ENCODE data around the gene CYP17A1.
"Not testable (repeated sequence)": the region's sequence is repeated elsewhere in the genome, so short reads cannot be mapped to it uniquely, and the experiment has no call there.

The CYP17A1 gene

DNA sequence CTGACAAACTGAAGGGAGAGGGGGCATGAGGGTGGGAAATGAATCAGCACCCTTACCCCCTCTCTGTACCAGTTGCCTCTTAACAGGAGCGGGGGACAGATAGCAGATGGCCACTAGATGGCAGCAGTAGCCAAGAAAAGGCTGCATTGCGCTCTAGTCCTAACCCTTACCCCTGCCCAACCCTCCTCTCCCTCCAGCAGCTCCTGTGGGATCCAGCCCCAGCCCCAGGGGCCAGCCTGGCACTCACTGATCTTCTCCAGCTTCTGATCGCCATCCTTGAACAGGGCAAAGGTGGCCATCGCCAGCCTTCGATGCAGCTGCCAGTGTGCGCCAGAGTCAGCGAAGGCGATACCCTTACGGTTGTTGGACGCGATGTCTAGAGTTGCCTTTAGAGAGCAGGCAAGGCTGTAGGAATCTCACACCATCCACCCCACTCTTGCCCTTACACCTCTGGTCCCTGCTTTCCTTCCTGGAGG, 2.2 kb downstream of the CYP17A1 start:
- peak; percentile 80 for DNase-seq

DNA sequence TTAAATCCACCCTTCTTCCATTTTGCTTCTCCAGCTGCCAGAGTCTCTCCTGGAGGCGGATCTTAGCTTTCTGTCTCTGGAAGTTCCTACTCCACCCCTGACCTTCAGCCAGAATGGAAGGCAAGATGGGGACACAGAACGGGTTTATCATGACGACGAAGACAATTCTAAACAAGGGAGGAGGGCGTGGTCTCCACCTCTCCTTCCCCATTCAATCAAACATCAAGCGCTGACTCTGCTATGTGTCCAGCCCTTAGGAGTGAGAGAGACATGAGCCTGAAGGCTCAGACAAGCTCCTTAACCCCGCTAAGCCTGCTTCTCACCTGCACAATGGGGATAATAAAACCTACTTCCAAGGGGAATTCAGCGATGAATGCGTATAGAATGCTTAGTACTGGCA, 3.1 kb downstream of the CYP17A1 start:
- DNase-seq = no peak

DNA sequence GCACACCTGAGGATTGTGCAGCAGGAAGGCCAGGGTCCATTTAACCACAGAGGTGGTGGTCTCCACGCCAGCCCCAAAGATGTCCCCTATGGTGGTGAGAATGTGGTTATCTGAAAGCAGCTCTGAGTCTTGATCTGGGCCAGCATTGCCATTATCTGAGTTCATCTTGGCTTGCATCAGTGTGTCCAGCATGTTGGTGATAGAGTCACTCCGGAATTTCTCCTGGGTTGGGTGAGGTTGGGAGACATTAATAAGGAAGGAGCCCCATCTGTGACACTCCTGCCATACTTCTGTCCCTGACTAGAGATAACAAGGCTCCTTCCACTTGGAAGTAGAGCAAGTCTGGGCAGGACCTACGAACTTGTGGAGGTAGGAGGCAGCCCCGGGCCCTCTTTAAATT, 4.2 kb downstream of the CYP17A1 start:
- DNase-seq = no peak

DNA sequence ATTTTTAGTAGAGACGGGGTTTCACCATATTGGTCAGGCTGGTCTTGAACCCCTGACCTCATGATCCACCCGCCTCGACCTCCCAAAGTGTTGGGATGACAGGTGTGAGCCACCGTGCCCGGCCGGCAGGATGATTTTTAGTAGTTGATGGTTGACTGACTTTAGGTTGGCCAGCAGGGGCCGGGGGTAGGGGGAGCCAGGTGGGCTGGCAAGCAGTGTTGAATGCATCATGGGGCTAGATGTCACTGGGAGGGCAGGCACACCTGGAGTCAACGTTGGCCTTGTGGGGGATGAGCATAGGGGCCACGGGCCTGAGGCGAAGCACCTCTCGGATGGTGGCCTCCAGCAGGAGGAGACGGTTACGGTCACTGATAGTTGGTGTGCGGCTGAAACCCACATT, 5.0 kb downstream of the CYP17A1 start:
- no peak for DNase-seq

DNA sequence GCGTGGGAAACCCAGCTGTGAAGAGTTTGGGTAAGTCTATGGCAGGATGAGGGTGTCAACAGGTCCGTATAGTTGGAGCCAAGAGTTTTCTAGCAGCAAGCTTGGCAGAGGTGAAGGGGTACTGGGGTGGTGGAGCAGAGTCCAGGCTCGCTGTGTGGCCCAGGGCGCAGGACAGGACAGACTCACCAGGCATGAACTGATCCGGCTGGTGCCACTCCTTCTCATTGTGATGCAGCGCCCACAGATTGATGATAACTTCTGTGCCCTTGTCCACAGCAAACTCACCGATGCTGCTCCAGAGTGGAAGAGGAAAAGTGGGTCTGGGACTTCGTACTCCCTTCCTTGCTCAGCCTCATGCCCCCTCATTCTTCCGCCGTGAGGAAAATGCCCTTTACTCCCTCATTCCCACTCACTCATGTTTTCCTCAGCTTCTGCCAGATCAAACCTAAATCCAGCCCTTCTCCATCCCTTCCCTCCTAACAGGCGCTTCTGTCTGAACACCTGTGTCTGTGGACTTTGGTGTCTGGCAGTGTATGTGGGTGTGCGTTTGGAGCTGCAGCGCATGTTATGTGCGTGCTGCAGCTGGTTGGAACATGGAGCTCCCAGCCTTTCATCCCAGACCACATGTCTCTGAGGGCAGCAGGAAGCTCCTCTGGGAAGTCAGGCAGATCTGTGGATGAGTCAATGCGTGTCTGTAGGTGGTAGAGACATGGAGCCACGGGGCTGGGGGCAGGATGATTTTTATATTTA, 5.7 kb downstream of the CYP17A1 start:
- DNase-seq = no peak

DNA sequence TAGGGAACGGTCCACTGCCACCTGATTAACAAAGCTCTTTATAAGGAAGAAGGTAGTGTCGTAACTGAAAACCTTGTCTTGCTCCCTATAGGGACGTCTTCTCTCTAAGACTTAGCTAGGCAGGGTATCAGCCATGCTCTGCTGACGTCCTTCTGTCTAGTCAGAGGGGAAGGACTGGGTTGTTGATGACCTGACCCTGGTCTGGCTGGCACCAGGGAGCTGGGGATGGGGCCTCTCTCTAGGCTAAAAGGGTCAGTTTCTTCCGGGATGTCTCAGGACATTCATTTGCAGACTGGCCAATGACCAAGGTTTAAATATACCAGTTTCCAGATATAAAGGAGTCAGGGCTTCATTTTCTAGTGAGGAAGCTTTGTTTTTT, 9.6 kb downstream of the CYP17A1 start:
- no peak for DNase-seq

DNA sequence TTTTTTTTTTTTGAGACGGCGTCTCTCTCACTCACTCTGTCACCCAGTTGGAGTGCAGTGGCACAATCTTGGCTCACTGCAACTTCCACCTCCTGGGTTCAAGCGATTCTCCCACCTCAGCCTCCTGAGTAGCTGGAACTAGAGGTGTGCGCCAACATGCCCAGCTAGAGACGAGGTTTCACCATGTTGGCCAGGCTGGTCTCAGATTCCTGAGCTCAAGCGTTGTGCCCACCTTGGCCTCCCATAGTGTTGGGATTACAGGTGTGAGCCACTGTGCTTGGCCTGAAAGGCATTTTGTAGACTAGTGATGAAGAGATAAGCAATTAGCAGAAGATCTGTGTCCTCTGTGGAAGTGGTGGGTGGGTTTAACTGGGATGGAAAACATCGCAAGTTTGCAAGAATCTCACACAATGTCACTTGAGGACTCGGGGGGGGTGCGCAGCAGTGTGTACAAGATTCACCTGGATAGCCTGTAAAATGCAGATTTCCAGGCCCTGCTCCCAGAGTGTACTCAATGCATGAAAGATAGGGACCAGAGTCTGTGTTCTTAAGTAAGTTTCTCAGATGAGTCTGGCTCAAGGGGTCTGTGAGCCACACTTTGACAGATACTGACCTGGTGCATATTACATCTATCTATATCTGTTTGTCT, 10.9 kb downstream of the CYP17A1 start:
- DNase-seq = no peak

DNA sequence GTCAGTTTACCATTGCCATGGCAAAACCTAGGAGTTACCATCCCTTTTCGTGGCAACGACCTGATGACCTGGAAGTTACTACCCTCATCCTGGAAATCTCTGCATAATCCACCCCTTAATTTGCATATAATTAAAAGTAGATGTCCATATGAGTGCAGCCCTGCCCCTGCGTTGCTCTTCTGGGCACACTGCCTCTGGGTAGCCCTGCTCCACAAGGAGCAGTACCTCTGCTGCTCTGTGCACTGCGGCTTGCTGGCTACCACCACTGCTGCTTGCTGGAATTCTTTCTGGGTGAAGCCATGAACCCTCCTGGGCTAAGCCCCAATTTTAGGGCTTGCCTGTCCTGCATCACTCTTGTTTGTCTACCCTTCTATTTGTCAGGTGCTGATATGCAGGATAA, 12.5 kb downstream of the CYP17A1 start:
- no peak for DNase-seq

DNA sequence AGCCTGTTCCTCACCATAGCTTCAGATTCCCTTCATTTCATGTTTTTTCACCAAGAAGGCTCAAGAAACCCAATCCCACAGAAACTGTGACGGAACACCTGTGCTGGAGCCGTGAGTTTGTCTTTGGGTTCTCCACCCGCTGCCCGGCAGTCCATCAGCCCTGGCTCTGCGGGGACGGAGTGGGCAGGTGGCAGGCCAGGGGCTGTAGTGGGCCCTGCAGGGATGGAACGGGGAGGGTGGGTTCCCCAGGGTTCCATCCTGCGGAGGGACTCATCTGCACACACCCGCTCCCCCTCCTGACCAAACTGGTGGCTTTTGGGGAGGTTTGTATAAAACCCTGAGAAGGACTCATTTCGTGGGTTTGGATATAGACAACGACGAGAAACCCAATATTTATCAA, 15.0 kb downstream of the CYP17A1 start:
- no peak for DNase-seq

DNA sequence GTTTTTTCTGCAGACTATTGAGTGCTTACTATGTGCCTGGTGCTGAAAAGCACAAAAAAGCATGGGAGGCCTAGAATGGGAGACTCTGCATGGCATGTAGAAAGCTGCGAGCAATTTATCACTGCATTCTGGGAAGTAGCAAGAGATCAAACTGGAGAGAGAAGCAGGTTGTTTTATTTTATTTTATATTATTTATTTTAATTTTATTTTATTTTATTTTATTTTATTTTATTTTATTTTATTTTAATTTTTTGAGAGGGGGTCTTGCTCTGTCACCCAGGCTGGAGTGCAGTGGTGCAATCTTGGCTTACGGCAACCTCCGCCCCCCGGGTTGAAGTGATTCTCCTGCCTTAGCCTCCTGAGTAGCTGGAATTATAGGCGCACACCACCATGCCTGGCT, 17.2 kb downstream of the CYP17A1 start:
- DNase-seq = not testable (repeated sequence)

DNA sequence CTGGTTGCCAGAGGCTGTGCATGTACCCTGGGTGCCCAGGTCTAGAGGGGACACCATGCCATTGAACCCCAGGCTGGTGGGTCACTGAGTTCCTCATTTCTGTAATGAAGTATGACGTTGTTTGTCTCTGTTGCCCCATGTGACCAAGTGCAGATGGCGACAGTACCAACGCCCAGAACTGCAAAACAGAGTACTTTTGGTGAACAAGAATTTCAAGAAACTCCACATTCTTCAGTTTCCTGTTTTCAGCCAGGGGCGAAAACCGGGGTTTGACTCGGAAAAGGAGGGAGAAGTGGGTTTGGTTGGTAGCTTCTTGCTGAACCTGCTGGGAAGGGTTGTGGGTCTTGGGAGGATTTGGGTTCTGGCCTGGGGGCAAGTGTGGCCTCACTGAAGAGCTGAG, 18.2 kb downstream of the CYP17A1 start:
- no peak for DNase-seq

DNA sequence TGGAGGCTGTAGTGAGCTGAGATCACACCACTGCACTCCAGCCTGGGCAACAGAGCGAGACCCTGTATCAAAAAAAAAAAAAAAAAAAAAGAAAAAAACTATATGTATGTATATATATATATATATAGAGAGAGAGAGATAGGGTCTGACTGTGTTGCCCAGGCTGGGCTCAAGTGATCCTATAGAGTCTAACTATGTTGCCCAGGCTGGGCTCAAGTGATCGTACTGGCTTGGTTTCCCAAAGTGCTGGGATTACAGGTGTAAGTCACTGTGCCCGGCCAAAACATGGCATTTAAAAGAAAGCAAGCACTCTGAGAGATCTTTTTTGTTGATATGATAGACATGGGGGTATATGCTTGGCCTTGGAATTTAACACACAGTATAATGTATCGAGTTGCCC, 20.0 kb downstream of the CYP17A1 start:
- DNase-seq = no peak

DNA sequence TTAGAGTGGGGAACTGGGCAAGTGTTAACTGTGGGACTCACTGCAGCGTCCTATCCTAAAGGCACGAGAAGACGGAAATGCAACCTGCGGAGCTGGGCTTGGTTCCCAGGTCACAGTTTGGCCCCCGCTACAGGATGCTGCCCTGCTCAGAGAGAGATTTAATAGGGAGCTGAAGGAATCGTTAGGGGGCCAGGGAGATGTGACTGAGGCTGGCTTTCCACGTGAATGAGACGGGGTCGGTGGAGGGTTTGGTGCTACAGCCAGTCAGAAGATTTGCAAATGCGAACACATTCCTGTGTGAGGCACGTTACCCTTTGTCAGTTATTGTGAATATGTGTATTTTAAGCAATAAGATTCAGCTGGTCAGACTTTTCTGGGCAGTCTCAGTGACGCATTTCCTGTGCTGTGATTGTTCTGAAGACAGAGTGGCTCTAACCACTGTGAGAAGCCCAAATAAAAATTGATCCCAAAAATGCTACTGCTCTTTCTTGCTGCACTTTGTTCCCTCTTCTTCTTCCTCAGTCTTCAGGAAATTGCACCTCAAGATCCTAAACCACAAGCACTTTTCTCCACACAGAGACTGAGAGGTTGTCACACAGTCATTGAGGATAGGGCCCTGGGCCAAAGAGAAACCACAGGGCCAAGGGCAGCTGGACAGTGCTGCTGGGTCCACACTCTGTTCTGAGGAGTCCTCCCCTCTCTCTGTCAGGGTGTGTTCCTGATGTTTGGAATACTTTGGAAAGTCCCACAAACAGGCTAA, 21.2 kb downstream of the CYP17A1 start:
- no peak for DNase-seq

DNA sequence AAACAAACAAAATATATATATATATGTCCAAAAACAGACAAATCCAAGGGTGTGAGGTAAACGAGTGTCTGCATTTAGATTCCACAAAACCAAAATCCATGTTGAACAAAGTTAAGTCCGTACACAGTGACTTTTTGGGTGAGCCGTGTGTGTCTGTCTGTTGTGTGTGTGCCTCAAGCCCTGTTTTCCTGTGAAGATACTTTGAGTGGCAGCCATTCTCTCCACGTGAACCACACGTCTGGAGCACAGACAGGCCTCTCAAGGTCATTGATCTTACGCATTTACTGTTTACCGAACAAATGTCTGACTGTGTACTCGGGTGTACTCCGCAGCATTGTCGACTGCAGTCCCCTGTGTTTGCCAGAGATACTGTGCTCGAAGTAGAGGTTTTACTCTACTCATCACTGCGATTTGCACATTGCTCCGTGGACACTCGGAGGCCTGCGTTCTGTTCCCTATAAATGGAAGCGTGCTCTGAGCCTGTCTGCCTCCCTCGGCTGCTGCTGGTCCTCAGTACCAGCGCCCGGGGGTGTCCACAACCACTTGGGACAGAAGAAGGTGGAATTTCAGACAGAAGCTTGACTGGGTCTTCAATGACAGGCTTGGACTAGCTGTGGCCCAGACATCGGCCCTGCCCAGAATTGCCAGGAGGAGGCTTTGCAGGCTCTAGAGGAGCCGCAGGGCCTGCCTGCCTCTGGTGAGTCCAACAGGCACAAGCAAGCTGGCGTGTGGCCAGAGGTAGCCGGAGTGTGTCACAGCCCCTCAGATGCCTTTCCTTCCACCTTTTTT, 22.1 kb downstream of the CYP17A1 start:
- DNase-seq = no peak

DNA sequence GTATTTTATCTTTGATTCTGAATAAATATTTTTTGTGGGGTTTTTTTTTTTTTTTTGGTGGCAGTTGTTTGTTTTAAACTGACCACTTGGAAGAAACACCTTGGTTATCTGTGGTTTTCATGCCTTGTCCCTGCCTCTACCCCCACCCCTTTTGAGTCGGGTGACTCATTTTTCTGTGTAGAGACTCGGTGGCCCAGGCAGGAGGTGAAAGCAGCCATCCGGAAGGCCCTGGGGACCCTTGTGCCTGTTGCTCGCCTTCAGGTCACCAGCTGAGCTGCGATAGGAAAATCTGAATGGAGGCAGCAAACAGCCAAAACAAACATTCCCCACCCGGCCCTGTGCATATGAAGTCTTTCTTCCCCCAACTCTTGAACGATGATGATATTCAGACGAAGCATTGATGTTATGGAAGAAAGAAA, 22.8 kb downstream of the CYP17A1 start:
- DNase-seq = no peak

DNA sequence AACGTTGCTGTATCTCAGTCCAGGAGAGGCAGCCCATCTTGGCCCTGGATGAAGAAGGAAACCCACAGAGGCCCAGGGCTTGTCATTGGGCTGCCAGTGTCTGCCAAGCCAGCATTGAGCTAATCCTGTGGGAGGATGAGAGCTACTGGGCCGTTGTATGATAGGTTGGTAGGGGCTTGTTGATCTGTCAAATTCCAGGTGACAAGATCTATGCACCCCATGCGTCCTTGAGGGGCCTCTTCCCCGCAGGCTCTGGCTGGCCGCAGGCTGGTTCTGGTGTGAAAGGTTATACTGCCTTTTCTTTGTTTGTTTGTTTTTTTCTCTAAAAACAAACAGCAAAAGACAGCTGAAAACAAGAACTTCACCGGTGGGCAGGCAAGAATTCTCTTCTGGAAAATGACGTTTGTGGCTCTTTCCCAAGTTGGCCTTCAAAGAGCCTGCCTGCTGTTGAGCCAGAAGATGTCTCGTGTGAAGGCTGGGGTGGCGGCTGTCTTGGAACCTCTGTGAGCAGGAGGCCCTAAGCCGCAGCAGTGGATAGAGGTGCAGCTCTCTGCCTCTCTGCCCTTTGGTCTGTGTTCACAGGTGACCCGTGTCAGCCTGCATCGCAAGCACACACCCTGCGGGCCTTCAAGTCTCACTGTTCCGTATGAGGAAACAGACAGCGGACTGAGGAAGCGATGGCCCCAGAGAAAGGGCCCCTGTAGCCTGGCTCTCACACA, 23.3 kb downstream of the CYP17A1 start:
- DNase-seq = no peak

DNA sequence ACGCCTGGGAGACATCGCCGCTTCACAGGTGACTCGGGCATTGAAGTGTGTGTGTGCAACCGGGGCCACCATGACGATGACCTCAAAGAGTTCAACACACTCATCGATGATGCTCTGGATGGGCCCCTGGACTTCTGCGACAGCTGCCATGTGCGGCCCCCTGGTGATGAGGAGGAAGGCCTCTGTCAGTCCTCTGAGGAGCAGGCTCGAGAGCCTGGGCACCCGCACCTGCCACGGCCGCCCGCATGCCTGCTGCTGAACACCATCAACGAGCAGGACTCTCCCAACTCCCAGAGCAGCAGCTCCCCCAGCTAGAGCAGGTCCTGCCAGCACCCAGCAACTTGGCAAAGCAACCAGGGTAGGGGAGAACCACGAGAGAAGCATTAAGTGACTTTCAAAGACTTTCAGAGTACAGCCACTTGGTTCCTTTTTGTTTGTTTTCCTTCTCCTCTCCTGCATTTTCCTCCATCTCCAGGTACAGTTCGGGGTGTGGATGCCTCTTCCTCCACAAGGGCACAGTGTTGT, 24.1 kb downstream of the CYP17A1 start:
- DNase-seq = no peak

DNA sequence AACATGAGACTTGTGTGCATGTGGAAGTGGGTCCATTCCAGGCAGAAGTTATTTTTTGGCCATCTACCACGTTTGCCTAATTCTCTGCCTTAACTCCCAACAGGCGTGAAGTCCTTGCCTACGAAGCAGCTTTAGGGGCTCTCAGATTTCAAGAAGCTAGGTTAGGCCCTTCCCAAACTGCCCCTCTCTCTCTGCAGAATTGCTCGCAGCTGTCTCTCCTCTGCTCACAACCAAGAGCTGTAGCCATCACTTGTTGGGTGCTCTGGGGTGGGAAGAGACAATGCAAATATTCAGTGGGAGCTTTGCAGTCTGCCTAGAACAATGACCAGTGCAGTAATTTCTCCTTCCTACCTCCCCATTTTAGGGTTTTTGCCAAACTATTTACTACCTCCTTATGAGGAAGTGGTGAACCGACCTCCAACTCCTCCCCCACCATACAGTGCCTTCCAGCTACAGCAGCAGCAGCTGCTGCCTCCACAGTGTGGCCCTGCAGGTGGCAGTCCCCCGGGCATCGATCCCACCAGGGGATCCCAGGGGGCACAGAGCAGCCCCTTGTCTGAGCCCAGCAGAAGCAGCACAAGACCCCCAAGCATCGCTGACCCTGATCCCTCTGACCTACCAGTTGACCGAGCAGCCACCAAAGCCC, 24.9 kb downstream of the CYP17A1 start:
- DNase-seq = no peak

DNA sequence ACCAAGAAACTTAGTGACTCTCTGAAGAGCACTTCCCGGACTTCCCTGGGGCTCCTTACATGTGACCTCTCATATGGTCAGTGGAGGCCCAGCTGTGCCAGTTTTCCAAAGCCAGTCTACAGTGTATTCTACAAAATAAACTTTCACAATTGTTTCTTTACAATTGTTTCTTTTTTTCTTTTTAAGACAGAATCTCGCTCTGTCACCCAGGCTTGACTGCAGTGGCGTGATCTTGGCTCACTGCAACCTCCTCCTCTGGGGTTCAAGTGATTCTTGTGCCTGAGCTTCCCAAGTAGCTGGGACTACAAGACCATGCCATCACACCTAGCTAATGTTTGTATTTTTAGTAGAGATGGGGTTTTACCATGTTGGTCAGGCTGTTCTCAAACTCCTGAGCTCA, 25.9 kb downstream of the CYP17A1 start:
- no peak for DNase-seq

DNA sequence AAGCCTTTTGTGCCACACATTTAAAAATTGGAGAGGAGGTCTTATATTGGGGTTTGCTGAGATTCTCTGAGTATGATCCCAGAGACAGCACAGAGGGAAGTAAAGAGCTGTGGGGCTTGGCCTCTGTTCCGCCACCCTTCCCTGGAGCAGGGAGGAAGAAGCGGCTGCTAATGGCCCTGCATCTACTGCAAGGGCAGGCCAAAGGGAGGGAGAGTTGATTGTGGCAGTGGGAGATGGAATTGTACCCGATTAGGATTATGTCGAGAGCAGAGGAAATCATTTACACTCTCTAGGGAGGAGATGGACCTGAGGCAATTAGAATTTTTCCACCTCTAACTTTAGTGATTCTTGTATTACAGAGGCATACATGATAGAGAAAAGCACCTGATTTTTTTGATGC, 28.8 kb downstream of the CYP17A1 start:
- DNase-seq = no peak

DNA sequence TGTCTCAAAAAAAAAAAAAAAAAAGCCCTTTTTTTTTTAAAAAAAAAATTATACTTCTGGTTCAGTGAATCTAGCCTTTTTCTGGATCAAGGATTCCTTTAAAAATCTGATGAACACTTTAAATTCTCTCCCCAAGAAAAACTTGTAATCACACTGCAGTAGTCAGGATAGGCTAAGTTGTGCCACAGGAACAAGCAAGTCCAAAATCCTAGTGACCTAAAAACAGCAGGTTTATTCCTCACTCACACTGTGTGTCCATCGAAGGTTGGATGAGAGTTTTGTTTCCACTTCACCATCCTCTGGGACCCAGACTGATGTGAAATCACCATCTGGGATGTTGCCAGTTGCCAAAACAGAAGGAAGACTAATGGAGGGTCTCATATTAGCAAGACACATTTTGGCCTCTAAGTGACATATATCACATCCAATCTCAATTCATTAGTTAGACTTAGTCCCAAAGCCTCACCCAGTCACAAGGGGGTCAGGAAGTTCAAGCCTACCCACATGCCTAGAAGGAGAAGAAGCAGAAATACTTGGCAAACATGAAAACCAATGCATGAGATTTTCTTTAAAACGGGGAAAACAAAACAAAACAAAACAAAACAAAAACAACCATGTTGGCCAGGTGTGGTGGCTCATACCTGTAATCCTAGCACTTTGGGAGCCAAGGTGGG, 32.7 kb downstream of the CYP17A1 start:
- DNase-seq = no peak

Measured in CD4-positive, alpha-beta T cell treated with Interleukin-6 for 4 hours (primary cell).